K562 (cell line): ENCODE measurements around the gene C2CD2. TPM values are rescaled to one million over a fixed set of nuclear protein-coding genes. Genes with fewer than 3 reads are reported as not detected.

ENCODE experiments used
- ATAC-seq: fragments of 200-7000 bp; cut with Tn5 transposase; 3 replicates; pipeline ENCODE4 v1.9.1; 2020; ENCODE audit warnings: moderate library complexity
- BruUV-seq: library from RNA; stranded (reverse); fragments of 400-500 nt; replicated peaks from 2 replicates; lab custom pipeline; 2021; lab: Mats Ljungman, UMichigan
- CTCF ChIA-PET: fragments of 300-600 bp; formaldehyde crosslinking; extraction: SDS; loops from one replicate; lab custom pipeline; 2021; ENCODE audit warnings: low intra/inter-chr PET ratio; lab: Yijun Ruan, JAX
- POLR2A ChIA-PET: fragments of 300-600, 350-650 bp; sonication (Branson Sonifier 250); formaldehyde crosslinking; extraction: SDS; loops from one replicate; lab custom pipeline; 2021; ENCODE audit warnings: antibody characterized with exemption, inconsistent platforms; lab: Yijun Ruan, JAX
- DNase-seq, 4 experiments: peaks; one replicate each; pipeline versions ENCODE4 v3.0.0 to v3.0.0-alpha.2; 2011 to 2018; ENCODE audit warnings: low spot score in 3 of 4, mixed read lengths in 3 of 4; ENCODE audit errors: extremely low read depth in 1 of 4
- FAIRE-seq: peaks from 2 replicates; lab custom pipeline; 2011; peaks lifted over from hg19 to GRCh38; lab: Jason Lieb, UNC
- H2AFZ ChIP-seq: 2 replicates; pipeline ENCODE4 v1.6.0; 2011; ENCODE audit warnings: low read depth, low read length, control low read depth, inconsistent platforms
- H3K27ac ChIP-seq: fragments of 200-600 bp; 3 replicates; pipeline ENCODE4 v1.8.0; 2011; ENCODE audit warnings: low read depth, mild to moderate bottlenecking, control low read depth, inconsistent platforms, low read length, moderate library complexity, mixed read lengths; ENCODE audit errors: extremely low read depth
- H3K27me3 ChIP-seq, 2 experiments: fragments of 300-600 bp in 1 of 2; 2 replicates in 1 of 2; 3 replicates in 1 of 2; pipeline versions ENCODE4 v1.6.0 to v1.8.0; 2011; ENCODE audit warnings: inconsistent platforms in 2 of 2, low read length in 2 of 2, mild to moderate bottlenecking in 1 of 2, mixed read lengths in 1 of 2, moderate library complexity in 1 of 2; ENCODE audit not compliant: control insufficient read depth in 2 of 2, insufficient read depth in 2 of 2
- H3K36me3 ChIP-seq: fragments of 300-600 bp; 3 replicates; pipeline ENCODE4 v1.8.0; 2011; ENCODE audit warnings: mild to moderate bottlenecking, low read length, inconsistent platforms; ENCODE audit not compliant: control insufficient read depth, insufficient read depth
- H3K4me1 ChIP-seq, 2 experiments: fragments of 200-600 bp in 1 of 2; replicated peaks in 1 of 2; 2 replicates in 1 of 2; 3 replicates in 1 of 2; pipeline versions ENCODE4 v1.5.1 to v1.8.0; 2011; ENCODE audit warnings: inconsistent platforms in 2 of 2, low read length in 2 of 2, mild to moderate bottlenecking in 1 of 2, mixed read lengths in 1 of 2, moderate library complexity in 1 of 2; ENCODE audit not compliant: control insufficient read depth in 2 of 2, insufficient read depth in 2 of 2
- H3K4me2 ChIP-seq: 2 replicates; pipeline ENCODE4 v1.6.1; 2011; ENCODE audit warnings: low read length, control low read depth, inconsistent platforms, mixed read lengths; ENCODE audit not compliant: insufficient read depth
- H3K4me3 ChIP-seq: fragments of 200-600 bp; sonication (generic), shearing (Covaris generic); 2 replicates; pipeline ENCODE4 v1.5.1; 2016; ENCODE audit warnings: control low read depth, inconsistent platforms
- H3K79me2 ChIP-seq: fragments of 200-600 bp; 3 replicates; pipeline ENCODE4 v1.8.0; 2011; ENCODE audit warnings: low read length, inconsistent platforms; ENCODE audit not compliant: control insufficient read depth, insufficient read depth
- H3K9ac ChIP-seq, 2 experiments: 2 replicates each; pipeline versions ENCODE4 v1.6.0 to v1.6.1; 2011; ENCODE audit warnings: low read depth in 2 of 2, low read length in 2 of 2, control low read depth in 1 of 2, inconsistent platforms in 1 of 2, mild to moderate bottlenecking in 1 of 2, mixed read lengths in 1 of 2; ENCODE audit not compliant: insufficient read depth in 1 of 2
- H3K9me1 ChIP-seq: one replicate; pipeline ENCODE4 v1.6.0; 2011; ENCODE audit warnings: inconsistent platforms, mild to moderate bottlenecking, low read length, moderate library complexity; ENCODE audit not compliant: control insufficient read depth, insufficient read depth
- H3K9me3 ChIP-seq: replicated peaks from 2 replicates; pipeline ENCODE4 v1.5.1; 2011; ENCODE audit warnings: low read depth, low read length, inconsistent platforms; ENCODE audit not compliant: control insufficient read depth, insufficient read depth
- H4K20me1 ChIP-seq: replicated peaks from 2 replicates; pipeline ENCODE4 v1.6.1; 2011; ENCODE audit warnings: low read length, inconsistent platforms, mixed read lengths; ENCODE audit not compliant: control insufficient read depth, insufficient read depth
- ATF4 ChIP-seq: fragments of 450-650 bp; formaldehyde crosslinking; IDR thresholded peaks from 2 replicates; pipeline ENCODE4 v1.4.0; 2022; ENCODE audit warnings: mild to moderate bottlenecking, moderate library complexity
- CHD4 ChIP-seq: fragments of 200-600 bp; sonication (generic); IDR thresholded peaks from 3 replicates; pipeline ENCODE4 v1.6.1; 2012; ENCODE audit warnings: low read depth, mild to moderate bottlenecking, mixed read lengths, low read length, inconsistent platforms; ENCODE audit not compliant: insufficient read depth, insufficient replicate concordance, poor library complexity, severe bottlenecking
- CREB1 ChIP-seq, 2 experiments: sonication (generic) in 1 of 2; formaldehyde crosslinking in 1 of 2; IDR thresholded peaks; 2 replicates each; pipeline versions ENCODE4 v1.6.1 to v1.8.0; 2012 to 2022; ENCODE audit warnings: inconsistent platforms in 1 of 2, mild to moderate bottlenecking in 1 of 2, missing genetic modification reagents in 1 of 2, moderate library complexity in 1 of 2
- ELF1 ChIP-seq: fragments of 200-800 bp; sonication (Bioruptor generic); IDR thresholded peaks from 2 replicates; pipeline ENCODE4 v1.6.1; 2016; ENCODE audit warnings: missing genetic modification characterization, missing compliant biosample characterization
- EP400 ChIP-seq: fragments of 450-650 bp; IDR thresholded peaks from 2 replicates; pipeline ENCODE4 v1.6.1; 2017; ENCODE audit warnings: antibody characterized with exemption, mild to moderate bottlenecking, moderate library complexity
- ETV5 ChIP-seq: sonication (generic); formaldehyde crosslinking; IDR thresholded peaks from 2 replicates; pipeline ENCODE4 v1.4.0; 2020; ENCODE audit warnings: low read depth, mild to moderate bottlenecking, missing genetic modification reagents
- FOXK1 ChIP-seq: sonication (generic); formaldehyde crosslinking; IDR thresholded peaks from 2 replicates; pipeline ENCODE4 v1.8.0; 2022; ENCODE audit warnings: missing genetic modification reagents, mild to moderate bottlenecking, borderline replicate concordance
- FUS ChIP-seq: fragments of 200-400 bp; formaldehyde crosslinking; optimal IDR thresholded peaks from 2 replicates; pipeline ENCODE3; 2017; ENCODE audit warnings: low read depth, low read length
- HEY1 ChIP-seq: fragments of 250-450 bp; sonication (Bioruptor Pico); IDR thresholded peaks from 2 replicates; pipeline ENCODE4 v1.5.0; 2020; ENCODE audit warnings: mild to moderate bottlenecking, moderate library complexity, borderline replicate concordance
- NEUROD1 ChIP-seq: fragments of 150-350 bp; IDR thresholded peaks from 2 replicates; pipeline ENCODE4 v1.6.1; 2014; ENCODE audit warnings: borderline replicate concordance, low read length, low read depth; ENCODE audit not compliant: partially characterized antibody
- RAD51 ChIP-seq: fragments of 450-650 bp; IDR thresholded peaks from 2 replicates; pipeline ENCODE4 v1.7.1; 2016; ENCODE audit warnings: low read depth, mild to moderate bottlenecking, borderline replicate concordance
- RNF2 ChIP-seq: sonication (generic); IDR thresholded peaks from 2 replicates; pipeline ENCODE4 v1.6.1; 2016
- SETDB1 ChIP-seq: IDR thresholded peaks from one replicate; pipeline ENCODE4 v1.6.1; 2012; ENCODE audit warnings: low read length, control low read depth, inconsistent platforms
- TFE3 ChIP-seq: fragments of 450-650 bp; formaldehyde crosslinking; IDR thresholded peaks from 2 replicates; pipeline ENCODE4 v1.4.0; 2020; ENCODE audit warnings: mild to moderate bottlenecking, mixed read lengths
- WGBS: fragments of 100-300 bp; shearing (Covaris generic); methylation state at CpG from one replicate; pipeline ENCODE4 v1.1.6; 2016; ENCODE audit warnings: low coverage, mixed read lengths; ENCODE audit not compliant: insufficient coverage; ENCODE audit errors: missing lambda C conversion rate; 5-methylcytosine and 5-hydroxymethylcytosine counted together
- in situ Hi-C: fragments of 300-500 bp; cut with MboI; formaldehyde crosslinking; loops from 4 replicates; pipeline ENCODE4 v1.15.0; 2018; ENCODE audit warnings: inconsistent platforms, mixed read lengths
- intact Hi-C: fragments of 100-400 bp; cut with micrococcal nuclease; formaldehyde crosslinking; loops from 2 replicates; pipeline ENCODE4 v1.14.2; 2022
- polyA plus RNA-seq, 8 experiments: library from polyadenylated mRNA; depleted of rRNA in 4 of 8; stranded (reverse) in 5 of 8; unstranded in 3 of 8; fragments of >200 nt; fragmentation: Nextera tagmentation in 2 of 8; fragmentation: Illumina TruSeq in 1 of 8; extraction: Ambion mirVana in 2 of 8; extraction: Trizol in 1 of 8; gene quantifications; 2 replicates each; pipeline versions ENCODE4 v1.2.1 to v1.2.3, GENCODE V29; 2011 to 2014; ENCODE audit warnings: inconsistent platforms in 1 of 8, missing spikeins in 1 of 8
- total RNA-seq, 7 experiments: library from RNA; depleted of rRNA in 6 of 7; stranded (reverse); fragments of >200 nt in 6 of 7; fragmentation: Illumina TruSeq in 2 of 7; extraction: Trizol in 2 of 7; gene quantifications; 2 replicates each; pipeline versions ENCODE4 v1.2.1 to v1.2.3, GENCODE V29; 2011 to 2021; ENCODE audit warnings: low replicate concordance in 1 of 7

The C2CD2 gene
- total and polyA plus RNA-seq, 9 of the 15 experiments (the other 6 are each of a cell fraction or from before 2014, with no cell fraction given) = 1.3 to 21.6 (median 12.1) TPM

GRCh38 chr21:41914358-41914757 is 39.5 kb downstream of the C2CD2 start:
- H3K9ac ChIP-seq = no peak overlapping the region
- in situ Hi-C loops (no loop called here), intact Hi-C loops (no loop called here)
- no peak for ATAC-seq
- no peak overlapping the region for H3K4me3 ChIP-seq
- H3K79me2 ChIP-seq = no peaks in the 10 kb centered on the region
- no peaks in the 10 kb centered on the region for H3K9me3 ChIP-seq
- no peak overlapping the region for H3K4me2 ChIP-seq
- peaks cover 0 to 3% of the 10 kb centered on the region in 2 experiments; a peak in 1 of 5 replicates for H3K4me1 ChIP-seq
- ChIA-PET POLR2A (interaction anchor here (0.6 to 0.9 kb wide), 2 partner anchors 13 to 1587 kb away, joined by 3 to 4 read pairs; no protein-coding TSS in a partner anchor), CTCF (no interaction called here)
- no peak overlapping the region for H3K27ac ChIP-seq
- H3K27me3 ChIP-seq = no peaks in the 10 kb centered on the region
- no peak overlapping the region for H2AFZ ChIP-seq
- no TSS peak for BruUV-seq
- TF ChIP-seq SETDB1 (no peak), FOXK1 (CRISPR knock-in tag) (no peak), ETV5 (no peak), ELF1 (tag) (no peak), TFE3 (CRISPR knock-in tag) (no peak), RNF2 (no peak), HEY1 (CRISPR knock-in tag) (no peak), EP400 (no peak), RAD51 (no peak), CREB1 (IDR thresholded peaks at IDR 0.05) (no peak), CREB1 (CRISPR knock-in tag; IDR thresholded peaks at IDR 0.05) (no peak), NEUROD1 (no peak), ATF4 (CRISPR knock-in tag) (no peak), CHD4 (no peak), FUS (no peak)
- peaks cover 63% of the 10 kb centered on the region for H3K36me3 ChIP-seq
- WGBS = 89% methylated on average over 12 of the region's 12 CpGs
- FAIRE-seq = no peak
- H3K9me1 ChIP-seq = no peaks in the 10 kb centered on the region
- no peak for DNase-seq
- H4K20me1 ChIP-seq = no peaks in the 10 kb centered on the region; the same call in 1 of the 2 replicates
